Measurements from ENCODE around the gene REPS1. TPM values are rescaled to one million over a fixed set of nuclear protein-coding genes. Genes with fewer than 3 reads are reported as not detected.
"Not testable (repeated sequence)": the region's sequence is repeated elsewhere in the genome, so short reads cannot be mapped to it uniquely, and the experiment has no call there.

The REPS1 gene
- total RNA-seq, 1 donor from 2014 or later: 70.1 TPM

DNA sequence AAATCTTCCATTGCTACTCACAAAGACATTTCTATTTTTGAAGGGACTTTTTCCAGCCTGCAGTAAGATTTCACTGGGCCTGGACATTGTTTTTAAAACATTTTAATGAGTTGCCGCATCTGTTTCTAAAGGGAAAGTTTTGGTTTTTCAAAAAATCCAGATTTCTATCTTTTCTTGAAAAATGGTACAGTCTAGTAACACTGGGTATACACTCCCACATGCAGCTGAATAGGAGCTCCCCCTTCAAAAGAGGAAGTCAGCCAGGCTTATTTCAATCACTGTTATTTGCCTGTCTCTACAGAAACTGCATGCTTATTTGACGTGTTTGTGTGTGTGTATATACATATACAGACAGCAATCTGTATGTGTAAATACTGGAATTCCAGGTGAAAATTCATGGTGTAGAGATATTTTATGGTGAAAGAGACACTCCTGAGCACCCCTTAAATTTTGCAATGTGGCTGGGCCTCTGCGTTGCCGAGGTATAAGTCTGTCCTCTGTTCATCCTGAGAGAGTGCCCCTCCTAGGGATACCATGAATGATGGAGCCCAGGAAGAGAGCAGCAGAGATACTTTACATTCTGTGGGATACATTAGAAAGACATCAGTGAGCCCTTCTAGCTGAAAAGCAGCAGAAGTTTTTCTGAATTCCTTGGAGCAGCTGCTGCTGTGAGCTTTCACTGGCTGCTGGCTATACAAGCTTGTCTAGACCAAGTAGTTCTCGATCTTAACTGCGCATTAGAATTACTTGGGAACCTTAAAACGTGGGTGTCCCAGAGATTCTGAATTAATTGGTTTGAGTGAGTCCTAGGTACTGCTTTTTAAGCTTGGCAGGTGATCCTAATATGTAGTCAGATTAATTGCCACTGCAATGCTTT is 28.5 kb upstream of the REPS1 start:
- intact Hi-C loops (cut with micrococcal nuclease): no loop called here

DNA sequence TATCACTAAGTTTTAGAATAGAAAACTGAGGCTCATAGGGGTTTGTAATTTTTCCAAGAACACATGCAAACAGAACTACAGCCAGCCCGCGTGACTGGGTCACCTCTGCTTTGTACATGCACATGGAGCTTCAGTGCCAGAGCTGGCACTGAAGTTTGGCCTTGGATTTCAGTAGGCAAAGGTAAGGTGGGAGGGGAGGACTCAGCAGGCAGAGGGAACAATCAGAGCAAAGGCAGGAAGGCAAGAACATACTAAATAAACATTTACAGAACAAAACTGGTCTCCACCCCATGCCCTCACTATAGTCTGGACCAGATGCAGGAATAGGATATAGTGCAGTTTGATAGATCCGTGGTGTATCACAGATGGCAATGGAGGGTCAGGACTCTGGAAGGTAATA is 26.9 kb upstream of the REPS1 start:
- Mint-ChIP-seq H3K27me3 (peaks cover 2% of the 10 kb centered on the region), H3K4me3 (no peak overlapping the region), H3K27ac (no peak overlapping the region), H3K4me1 (no peaks in the 10 kb centered on the region), H3K9me3 (no peaks in the 10 kb centered on the region), H3K36me3 (ENCODE audit: low read depth) (no peaks in the 10 kb centered on the region)
- intact Hi-C loops (cut with micrococcal nuclease): no loop called here
- DNase-seq: no peak

More for the DNA sequence above, 28.5 kb upstream of the REPS1 start:
- H3K4me3 Mint-ChIP-seq: no peak overlapping the region
- H3K9me3 Mint-ChIP-seq: no peaks in the 10 kb centered on the region
- H3K27me3 Mint-ChIP-seq: peaks cover 2% of the 10 kb centered on the region
- H3K27ac Mint-ChIP-seq: no peak overlapping the region
- H3K36me3 Mint-ChIP-seq (ENCODE audit: low read depth): no peaks in the 10 kb centered on the region
- no peak for DNase-seq
- no peaks in the 10 kb centered on the region for H3K4me1 Mint-ChIP-seq

DNA sequence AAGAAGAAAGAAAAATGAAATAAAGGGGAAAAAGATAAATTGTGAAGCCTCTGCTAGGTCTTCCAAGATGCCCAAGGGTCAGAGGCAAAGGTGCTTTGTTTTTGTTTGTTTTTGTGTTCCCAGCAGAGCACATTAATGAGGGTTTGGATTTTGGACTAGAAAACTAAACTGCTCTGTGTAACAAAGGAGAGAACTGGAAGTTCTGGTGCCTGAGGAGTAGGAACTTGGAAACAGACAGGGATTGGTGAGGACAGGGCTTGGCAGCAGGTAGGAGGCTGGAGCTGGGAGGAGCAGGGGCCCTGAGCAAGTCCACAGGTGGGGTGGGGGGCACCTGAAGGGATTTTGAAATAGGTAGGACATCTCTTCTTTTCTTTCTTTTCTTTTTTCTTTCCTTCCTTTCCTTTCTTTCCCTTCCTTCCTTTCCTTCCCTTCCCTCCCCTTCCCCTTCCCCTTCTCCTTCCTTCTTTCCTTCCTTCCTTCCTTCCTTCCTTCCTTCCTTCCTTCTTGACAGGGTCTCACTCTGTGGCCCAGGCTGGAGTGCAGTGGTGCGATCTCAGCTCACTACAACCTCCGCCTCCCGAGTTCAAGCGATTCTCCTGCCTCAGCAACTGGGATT is 25.2 kb upstream of the REPS1 start:
- Mint-ChIP-seq H3K36me3 (ENCODE audit: low read depth) (no peaks in the 10 kb centered on the region), H3K9me3 (no peaks in the 10 kb centered on the region), H3K4me3 (no peak overlapping the region), H3K27ac (no peak overlapping the region), H3K27me3 (peaks cover 2% of the 10 kb centered on the region), H3K4me1 (no peaks in the 10 kb centered on the region)
- intact Hi-C loops (cut with micrococcal nuclease): no loop called here
- DNase-seq: no peak

DNA sequence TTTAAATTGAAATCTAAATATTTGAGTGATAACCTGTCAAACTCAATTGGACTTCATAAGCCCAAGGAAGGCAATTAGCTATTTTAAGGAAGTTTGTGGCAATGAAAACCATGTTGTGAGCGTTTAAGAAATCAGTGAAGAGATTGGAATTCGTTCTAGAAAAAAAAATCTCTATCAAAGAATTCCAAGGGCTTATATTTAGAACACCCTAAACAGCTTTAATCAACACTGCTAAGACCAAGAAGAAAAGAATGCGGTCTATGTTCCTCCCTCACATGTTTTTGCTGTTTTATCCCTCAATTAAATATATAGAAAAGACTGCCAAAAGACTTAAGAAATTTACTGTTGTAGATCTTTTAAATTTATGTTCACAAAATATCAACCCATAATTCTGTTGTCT is 23.9 kb upstream of the REPS1 start:
- DNase-seq: no peak
- intact Hi-C loops (cut with micrococcal nuclease): no loop called here
- Mint-ChIP-seq H3K36me3 (ENCODE audit: low read depth) (no peaks in the 10 kb centered on the region), H3K27me3 (peaks cover 2% of the 10 kb centered on the region), H3K27ac (no peak overlapping the region), H3K9me3 (no peaks in the 10 kb centered on the region), H3K4me3 (no peak overlapping the region), H3K4me1 (no peaks in the 10 kb centered on the region)

DNA sequence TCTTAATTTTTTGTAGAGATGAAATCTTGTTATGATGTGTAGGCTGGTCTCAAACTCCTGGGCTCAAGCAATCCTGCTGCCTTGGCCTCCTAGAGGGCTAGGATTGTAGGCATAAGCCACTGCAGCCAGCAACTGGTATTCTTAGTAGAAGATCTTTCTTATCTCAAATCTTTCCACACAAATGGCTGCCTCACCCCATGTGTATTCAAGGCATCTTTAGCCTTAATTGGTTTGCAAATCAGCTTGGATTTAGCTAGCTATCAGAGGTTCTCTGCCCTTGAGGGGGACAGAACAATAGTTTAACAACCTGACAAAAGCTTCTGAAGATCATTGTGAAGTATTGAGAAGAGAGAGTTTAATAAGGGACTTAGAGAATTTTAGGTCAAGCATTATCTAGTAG is 22.6 kb upstream of the REPS1 start:
- DNase-seq: no peak
- Mint-ChIP-seq H3K4me3 (no peak overlapping the region), H3K4me1 (no peaks in the 10 kb centered on the region), H3K27ac (no peak overlapping the region), H3K9me3 (no peaks in the 10 kb centered on the region), H3K36me3 (ENCODE audit: low read depth) (no peaks in the 10 kb centered on the region), H3K27me3 (peaks cover 2% of the 10 kb centered on the region)
- intact Hi-C loops (cut with micrococcal nuclease): no loop called here

DNA sequence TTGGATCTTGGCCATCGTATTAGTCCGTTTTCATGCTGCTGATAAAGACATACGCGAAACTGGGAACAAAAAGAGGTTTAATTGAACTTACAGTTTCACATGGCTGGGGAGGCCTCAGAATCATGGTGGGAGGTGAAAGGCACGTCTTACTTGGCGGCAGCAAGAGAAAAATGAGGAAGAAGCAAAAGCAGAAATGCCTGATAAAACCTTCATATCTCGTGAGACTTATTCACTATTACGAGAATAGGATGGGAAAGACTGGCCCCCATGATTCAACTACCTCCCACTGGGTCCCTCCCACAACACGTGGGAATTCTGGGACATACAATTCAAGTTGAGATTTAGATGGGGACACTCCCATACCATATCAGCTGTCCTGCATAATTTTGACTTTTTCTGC is 20.1 kb upstream of the REPS1 start:
- no peaks in the 10 kb centered on the region for H3K36me3 Mint-ChIP-seq (ENCODE audit: low read depth)
- no peak overlapping the region for H3K4me3 Mint-ChIP-seq
- DNase-seq: no peak
- H3K9me3 Mint-ChIP-seq: no peaks in the 10 kb centered on the region
- no peaks in the 10 kb centered on the region for H3K4me1 Mint-ChIP-seq
- intact Hi-C loops (cut with micrococcal nuclease): no loop called here
- H3K27ac Mint-ChIP-seq: no peak overlapping the region
- H3K27me3 Mint-ChIP-seq: peaks cover 9% of the 10 kb centered on the region

DNA sequence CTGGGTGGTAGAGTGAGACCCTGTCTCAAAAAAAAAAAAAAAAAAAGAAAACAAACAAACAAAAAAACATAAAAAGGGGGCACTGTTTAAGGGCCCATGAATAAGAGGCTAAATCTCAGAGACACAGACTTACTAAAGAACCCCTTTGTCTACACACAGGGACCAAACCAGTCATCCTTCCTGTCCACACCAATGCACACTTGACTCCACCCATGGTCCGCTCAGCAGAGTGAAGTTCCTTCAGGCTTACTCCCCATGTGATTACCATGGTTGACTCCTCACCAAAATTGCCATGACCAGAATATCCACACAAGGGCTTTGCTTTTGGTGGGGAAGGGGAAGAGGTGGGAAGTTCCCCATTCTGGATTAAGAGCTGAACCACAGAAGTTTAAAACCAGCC is 19.4 kb upstream of the REPS1 start:
- Mint-ChIP-seq H3K4me3 (no peak overlapping the region), H3K9me3 (no peaks in the 10 kb centered on the region), H3K27me3 (peaks cover 9% of the 10 kb centered on the region), H3K36me3 (ENCODE audit: low read depth) (no peaks in the 10 kb centered on the region), H3K4me1 (no peaks in the 10 kb centered on the region), H3K27ac (no peak overlapping the region)
- intact Hi-C loops (cut with micrococcal nuclease): no loop called here
- DNase-seq: no peak

DNA sequence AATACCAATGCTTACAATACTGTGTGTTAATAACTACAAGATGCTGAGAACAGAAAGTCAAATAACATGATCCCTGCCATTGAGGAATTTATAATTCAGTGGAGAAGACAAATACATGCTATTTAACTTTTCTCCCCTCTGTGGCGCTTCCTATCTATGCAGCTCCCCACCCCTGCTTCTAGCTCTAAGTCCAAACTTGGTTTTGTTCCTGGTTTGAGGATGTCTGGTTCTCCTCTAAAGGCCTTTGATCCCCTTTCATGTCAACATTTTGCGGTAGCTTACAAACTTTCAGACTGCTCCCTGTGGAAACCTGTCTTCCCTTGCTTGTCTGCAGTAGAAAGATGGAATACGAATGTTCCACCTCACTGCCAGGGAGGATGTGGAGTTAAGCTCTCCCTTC is 18.4 kb upstream of the REPS1 start:
- Mint-ChIP-seq H3K4me3 (no peak overlapping the region), H3K27me3 (peaks cover 12% of the 10 kb centered on the region), H3K9me3 (no peaks in the 10 kb centered on the region), H3K27ac (no peak overlapping the region), H3K36me3 (ENCODE audit: low read depth) (no peaks in the 10 kb centered on the region), H3K4me1 (no peaks in the 10 kb centered on the region)
- intact Hi-C loops (cut with micrococcal nuclease): no loop called here
- DNase-seq: no peak

DNA sequence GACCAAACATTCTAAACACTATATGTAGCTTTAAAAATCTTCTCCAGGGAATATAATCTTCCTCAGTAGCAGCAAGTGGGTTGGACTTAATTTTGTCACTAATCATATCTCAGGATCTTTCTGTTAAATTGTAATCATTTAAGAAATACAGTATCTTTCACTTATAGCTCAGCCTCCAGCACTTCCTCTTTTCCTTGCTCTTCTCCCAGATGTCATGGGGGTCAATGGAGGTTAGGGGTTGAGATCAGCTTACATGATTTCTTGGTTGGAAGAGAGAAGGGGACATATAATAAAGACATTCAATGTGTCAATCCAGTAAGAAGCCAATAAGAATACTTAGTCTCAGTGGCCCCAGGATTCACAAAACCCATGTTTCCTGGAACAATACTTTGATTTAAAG is 15.7 kb upstream of the REPS1 start:
- intact Hi-C loops (cut with micrococcal nuclease): no loop called here
- no peak for DNase-seq
- Mint-ChIP-seq H3K27me3 (peaks cover 12% of the 10 kb centered on the region), H3K36me3 (ENCODE audit: low read depth) (no peaks in the 10 kb centered on the region), H3K4me3 (no peak overlapping the region), H3K27ac (no peak overlapping the region), H3K4me1 (no peaks in the 10 kb centered on the region), H3K9me3 (no peaks in the 10 kb centered on the region)

DNA sequence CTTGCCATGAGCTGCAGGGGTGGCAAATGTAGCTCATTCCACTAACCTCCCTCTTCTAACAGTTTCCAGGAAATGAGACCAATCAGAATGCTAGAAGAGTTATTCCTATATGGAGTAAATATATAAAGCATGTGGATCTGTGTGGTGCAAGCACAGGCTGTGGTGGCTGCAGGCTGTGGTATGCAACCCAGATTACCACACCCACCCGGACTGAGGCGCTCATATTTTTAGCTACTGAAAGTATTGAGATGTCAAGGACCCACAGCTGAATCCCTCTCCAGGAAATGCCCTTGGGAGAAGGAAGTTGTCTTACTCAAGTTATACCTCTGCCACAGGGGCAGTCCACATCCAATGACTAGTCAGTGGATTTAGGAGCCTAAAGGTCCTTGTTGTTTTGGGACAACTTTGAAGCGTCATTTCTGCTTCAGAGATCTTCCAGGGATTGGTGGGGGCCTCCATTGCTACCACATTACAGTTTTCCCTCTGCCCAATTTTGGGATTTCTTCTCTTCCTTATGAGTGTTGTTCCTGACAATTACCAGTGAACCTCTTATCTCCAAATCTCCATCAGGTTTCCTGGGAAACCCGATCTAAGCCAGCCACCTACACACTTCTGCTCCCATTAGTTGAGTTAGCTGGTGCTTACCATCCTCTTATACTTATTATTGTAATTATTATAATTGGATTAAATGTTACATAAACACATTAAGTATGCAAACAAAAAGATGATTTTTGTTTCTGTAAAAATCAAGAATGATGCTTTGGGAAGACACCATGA is 12.1 kb upstream of the REPS1 start:
- H3K36me3 Mint-ChIP-seq (ENCODE audit: low read depth): no peaks in the 10 kb centered on the region
- H3K27me3 Mint-ChIP-seq: peaks cover 9% of the 10 kb centered on the region
- no peak overlapping the region for H3K4me3 Mint-ChIP-seq
- H3K27ac Mint-ChIP-seq: no peak overlapping the region
- intact Hi-C loops (cut with micrococcal nuclease): no loop called here
- DNase-seq: no peak
- H3K4me1 Mint-ChIP-seq: no peaks in the 10 kb centered on the region
- no peaks in the 10 kb centered on the region for H3K9me3 Mint-ChIP-seq

DNA sequence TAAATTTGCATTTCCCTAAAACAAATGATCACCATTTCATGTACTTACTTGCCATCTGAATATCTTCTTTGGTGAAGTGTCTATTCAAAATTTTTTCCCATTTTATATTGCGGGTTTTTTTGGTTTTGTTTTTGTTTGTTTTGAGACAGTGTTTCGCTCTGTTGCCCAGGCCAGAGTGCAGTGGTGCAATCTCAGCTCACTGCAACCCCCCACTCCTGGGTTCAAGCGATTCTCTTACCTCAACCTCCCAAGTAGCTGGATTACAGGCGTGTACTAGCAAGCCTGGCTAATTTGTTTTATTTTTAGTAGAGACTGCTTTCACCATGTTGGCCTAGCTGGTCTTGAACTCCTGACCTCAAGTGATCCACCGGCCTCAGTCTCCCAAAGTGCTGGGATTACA is 9.1 kb upstream of the REPS1 start:
- Mint-ChIP-seq H3K4me3 (no peak overlapping the region), H3K4me1 (no peaks in the 10 kb centered on the region), H3K36me3 (ENCODE audit: low read depth) (no peaks in the 10 kb centered on the region), H3K27ac (no peak overlapping the region), H3K27me3 (peaks cover 11% of the 10 kb centered on the region), H3K9me3 (no peaks in the 10 kb centered on the region)
- no peak for DNase-seq
- intact Hi-C loops (cut with micrococcal nuclease): no loop called here

DNA sequence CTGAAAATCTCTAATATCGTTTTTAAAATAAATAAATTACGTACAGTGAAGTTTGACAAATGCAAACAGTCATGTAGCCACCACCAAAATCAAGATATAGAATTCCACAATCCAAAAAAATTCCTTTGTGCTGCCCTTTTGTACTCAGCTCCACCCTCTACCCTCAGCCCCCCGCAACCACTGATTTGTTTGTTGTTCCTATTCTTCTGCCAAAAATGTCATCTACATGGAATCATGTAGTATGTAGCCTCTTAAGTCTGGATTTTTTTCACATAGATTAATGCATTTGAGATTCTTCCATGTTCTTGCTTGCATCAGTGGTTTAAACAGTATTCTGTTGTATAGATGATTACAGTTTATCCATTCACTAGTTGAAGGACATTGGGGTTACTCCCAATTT is 8.5 kb upstream of the REPS1 start:
- peaks cover 9% of the 10 kb centered on the region for H3K27me3 Mint-ChIP-seq
- no peak overlapping the region for H3K27ac Mint-ChIP-seq
- H3K9me3 Mint-ChIP-seq: no peaks in the 10 kb centered on the region
- intact Hi-C loops (cut with micrococcal nuclease): no loop called here
- no peak overlapping the region for H3K4me3 Mint-ChIP-seq
- no peaks in the 10 kb centered on the region for H3K36me3 Mint-ChIP-seq (ENCODE audit: low read depth)
- DNase-seq: no peak
- no peaks in the 10 kb centered on the region for H3K4me1 Mint-ChIP-seq

DNA sequence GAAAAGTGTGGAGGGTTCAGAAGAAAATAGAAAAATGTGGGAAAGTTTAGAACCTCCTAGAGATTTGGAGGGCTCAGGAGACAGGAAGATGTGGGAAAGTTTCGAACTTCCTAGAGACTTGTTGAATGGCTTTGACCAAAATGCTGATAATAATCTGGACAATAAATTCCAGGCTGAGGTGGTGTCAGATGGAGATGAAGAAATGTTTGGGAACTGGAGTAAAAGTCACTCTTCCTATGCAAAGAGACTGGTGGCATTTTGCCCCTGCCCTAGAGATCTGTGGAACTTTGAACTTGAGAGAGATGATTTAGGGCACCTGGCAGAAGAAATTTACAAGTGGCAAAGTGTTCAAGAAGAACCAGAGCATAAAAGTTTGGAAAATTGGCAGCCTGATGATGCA is 5.4 kb upstream of the REPS1 start:
- H3K4me3 Mint-ChIP-seq; H3K27ac Mint-ChIP-seq; H3K9me3 Mint-ChIP-seq; H3K4me1 Mint-ChIP-seq; H3K36me3 Mint-ChIP-seq (ENCODE audit: low read depth); H3K27me3 Mint-ChIP-seq; intact Hi-C loops (cut with micrococcal nuclease); DNase-seq: not testable (repeated sequence)

DNA sequence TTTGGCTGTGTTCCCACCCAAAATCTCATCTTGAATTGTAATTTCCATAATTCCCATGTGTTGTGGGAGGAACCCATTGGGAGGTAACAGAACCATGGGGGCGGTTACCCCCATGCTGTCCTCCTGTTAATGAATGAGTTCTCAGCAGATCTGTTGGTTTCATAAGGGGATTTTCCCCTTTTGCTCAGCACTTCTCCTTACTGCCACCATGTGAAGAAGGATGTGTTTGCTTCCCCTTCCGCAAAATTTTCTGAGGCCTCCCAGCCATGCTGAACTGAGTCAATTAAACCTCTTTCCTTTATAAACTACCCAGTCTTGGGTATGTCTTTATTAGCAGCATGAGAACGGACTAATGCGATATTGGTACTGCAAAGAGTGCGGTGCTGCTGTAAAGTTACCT is 4.9 kb upstream of the REPS1 start:
- H3K4me1 Mint-ChIP-seq; H3K27me3 Mint-ChIP-seq; DNase-seq; H3K4me3 Mint-ChIP-seq; H3K36me3 Mint-ChIP-seq (ENCODE audit: low read depth); H3K27ac Mint-ChIP-seq; intact Hi-C loops (cut with micrococcal nuclease); H3K9me3 Mint-ChIP-seq: not testable (repeated sequence)
